ENCODE results near the gene DDX51. TPM values are rescaled to one million over a fixed set of nuclear protein-coding genes. Genes with fewer than 3 reads are reported as not detected.

The DDX51 gene

GRCh38 chr12:132094269-132094891 is 49.7 kb downstream of the DDX51 start:
- Histone ChIP-seq H2BK15ac (replicated peaks; ENCODE audit: low read depth) (no peak overlapping the region), H2BK120ac (ENCODE audit: low read depth, low read length) (no peak overlapping the region), H3K9ac (ENCODE audit: low read length) (no peak overlapping the region), H3K79me2 (ENCODE audit: control insufficient read depth, insufficient read depth, low read length) (no peaks in the 10 kb centered on the region), H3K4me2 (ENCODE audit: low read length) (no peak overlapping the region), H3K27me3 (ENCODE audit: insufficient read depth, low read length, poor library complexity) (no peaks in the 10 kb centered on the region), H4K8ac (ENCODE audit: low read depth, low read length) (no peak overlapping the region), H3K4ac (ENCODE audit: low read depth, low read length) (no peak overlapping the region), H3K36me3 (ENCODE audit: control insufficient read depth, insufficient read depth, low read length) (no peaks in the 10 kb centered on the region), H3K18ac (ENCODE audit: low read length) (no peak overlapping the region), H2BK5ac (ENCODE audit: low read length) (no peak overlapping the region), H2AK5ac (ENCODE audit: low read length) (no peak overlapping the region), H4K5ac (ENCODE audit: low read length) (no peak overlapping the region), H3K4me1 (ENCODE audit: control insufficient read depth, low read depth, low read length) (no peaks in the 10 kb centered on the region), H3K4me3 (ENCODE audit: low read length) (no peak overlapping the region), H3K79me1 (ENCODE audit: low read length) (no peaks in the 10 kb centered on the region), H3K56ac (ENCODE audit: low read length) (no peak overlapping the region), H3K23ac (ENCODE audit: low read length) (no peak overlapping the region), H3K27ac (ENCODE audit: low read depth, low read length) (no peak overlapping the region)
- DNase-seq: no peak
- WGBS (ENCODE audit: extremely low coverage, insufficient coverage, low lambda C conversion rate): no CpG with 5 or more reads among the region's 16 CpGs

- H3K27ac ChIP-seq (ENCODE audit: low read depth, low read length): no peak overlapping the region
- H2AK5ac ChIP-seq (ENCODE audit: low read length): no peak overlapping the region
- H4K5ac ChIP-seq (ENCODE audit: low read length): no peak overlapping the region
- no peak overlapping the region for H2BK120ac ChIP-seq (ENCODE audit: low read depth, low read length)
- no CpG with 5 or more reads among the region's 4 CpGs for WGBS (ENCODE audit: extremely low coverage, insufficient coverage, low lambda C conversion rate)
- H2BK5ac ChIP-seq (ENCODE audit: low read length): no peak overlapping the region
- H3K9ac ChIP-seq (ENCODE audit: low read length): no peak overlapping the region
- H3K4me1 ChIP-seq (ENCODE audit: control insufficient read depth, low read depth, low read length): no peaks in the 10 kb centered on the region
- H2BK15ac ChIP-seq (replicated peaks; ENCODE audit: low read depth): no peak overlapping the region
- no peaks in the 10 kb centered on the region for H3K36me3 ChIP-seq (ENCODE audit: control insufficient read depth, insufficient read depth, low read length)
- H3K23ac ChIP-seq (ENCODE audit: low read length): no peak overlapping the region
- H3K56ac ChIP-seq (ENCODE audit: low read length): no peak overlapping the region
- H3K18ac ChIP-seq (ENCODE audit: low read length): no peak overlapping the region
- H4K8ac ChIP-seq (ENCODE audit: low read depth, low read length): no peak overlapping the region
- no peaks in the 10 kb centered on the region for H3K27me3 ChIP-seq (ENCODE audit: insufficient read depth, low read length, poor library complexity)
- no peak overlapping the region for H3K4me2 ChIP-seq (ENCODE audit: low read length)
- H3K4me3 ChIP-seq (ENCODE audit: low read length): no peak overlapping the region
- DNase-seq: no peak
- no peaks in the 10 kb centered on the region for H3K79me2 ChIP-seq (ENCODE audit: control insufficient read depth, insufficient read depth, low read length)
- H3K4ac ChIP-seq (ENCODE audit: low read depth, low read length): no peak overlapping the region
- peaks cover 8% of the 10 kb centered on the region for H3K79me1 ChIP-seq (ENCODE audit: low read length)
These were observed 54.7 kb downstream of the DDX51 start for GRCh38 chr12:132089407-132089910.

Small RNA genes lying within 50 kb of the gene (small RNA-seq; reads per million reads assigned to genes)
- not detected for gene AC138466.3 (ENCODE audit: insufficient read depth)

Measured in mesendoderm (in vitro differentiated cells).